Activated CD4-positive, alpha-beta memory T cell treated with anti-CD3 and anti-CD28 coated beads for 36 hours (primary cell): ENCODE measurements around the gene MRPS11. TPM values are rescaled to one million over a fixed set of nuclear protein-coding genes. Genes with fewer than 3 reads are reported as not detected.

Source experiments
- CTCF ChIA-PET: fragments of 350-600 bp; sonication (Branson Sonifier 250); formaldehyde crosslinking; loops from one replicate; lab custom pipeline; 2021; ENCODE audit warnings: antibody characterized with exemption, inconsistent platforms; lab: Charles Lee
- POLR2A ChIA-PET: fragments of 350-600 bp; sonication (Branson Sonifier 250); formaldehyde crosslinking; loops from one replicate; lab custom pipeline; 2021; ENCODE audit warnings: antibody characterized with exemption; lab: Charles Lee
- DNase-seq: peaks from one replicate; pipeline ENCODE4 v3.0.0-alpha.2; 2020
- H3K27ac Mint-ChIP-seq: one replicate; pipeline ENCODE4 v1.8.0; 2021; ENCODE audit warnings: mixed read lengths
- H3K27me3 Mint-ChIP-seq: one replicate; pipeline ENCODE4 v1.8.0; 2021; ENCODE audit warnings: mixed read lengths
- H3K36me3 Mint-ChIP-seq: one replicate; pipeline ENCODE4 v1.8.0; 2021; ENCODE audit warnings: mixed read lengths
- H3K4me1 Mint-ChIP-seq: one replicate; pipeline ENCODE4 v1.8.0; 2021; ENCODE audit warnings: low read depth, mixed read lengths
- H3K4me3 Mint-ChIP-seq: one replicate; pipeline ENCODE4 v1.8.0; 2021; ENCODE audit warnings: mild to moderate bottlenecking, mixed read lengths
- H3K9me3 Mint-ChIP-seq: one replicate; pipeline ENCODE4 v1.8.0; 2021; ENCODE audit warnings: mixed read lengths
- intact Hi-C: fragments of 100-400 bp; cut with micrococcal nuclease; formaldehyde crosslinking; loops from one replicate; pipeline ENCODE4 v1.15.1; 2023
- total RNA-seq, 2 experiments: library from RNA; stranded (reverse); gene quantifications; one replicate each; pipeline ENCODE4 v1.2.3, GENCODE V29; 2021

Gene MRPS11
- total RNA-seq, 2 experiments from 2014 or later = 54.9 to 56.4 TPM

DNA sequence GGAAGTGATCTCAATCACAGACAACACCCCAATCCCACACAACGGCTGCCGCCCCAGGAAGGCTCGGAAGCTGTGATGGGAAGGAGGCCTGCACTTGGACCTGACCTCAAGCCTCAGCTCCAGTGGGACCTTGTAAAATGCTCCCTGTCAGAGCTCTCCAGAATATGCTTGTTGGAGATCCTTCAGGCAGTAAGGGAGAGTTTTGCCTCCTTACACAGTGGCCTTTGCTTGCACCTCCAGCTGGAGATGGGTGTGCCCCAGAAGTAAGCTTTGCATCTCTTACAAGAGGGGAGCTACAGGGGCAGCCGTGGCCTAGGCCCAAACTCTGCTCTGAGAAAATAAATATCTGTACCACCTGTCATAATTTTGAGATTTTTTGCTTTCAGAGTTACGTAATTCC is 10.4 kb downstream of the MRPS11 start:
- no peaks in the 10 kb centered on the region for H3K4me1 Mint-ChIP-seq
- H3K27me3 Mint-ChIP-seq = no peaks in the 10 kb centered on the region
- no peak overlapping the region for H3K4me3 Mint-ChIP-seq
- intact Hi-C loops = loop anchor here (2.0 kb wide), 1 partner anchor 357 kb away; no protein-coding TSS in a partner anchor
- peaks cover 30% of the 10 kb centered on the region for H3K36me3 Mint-ChIP-seq
- no peaks in the 10 kb centered on the region for H3K9me3 Mint-ChIP-seq
- H3K27ac Mint-ChIP-seq = no peak overlapping the region
- DNase-seq = no peak
- ChIA-PET POLR2A (interaction anchor here (0.6 kb wide), 1 partner anchor 417 kb away, joined by 3 read pairs; no protein-coding TSS in a partner anchor), CTCF (interaction anchor here (2.1 kb wide), 1 partner anchor 10 kb away, joined by 8 read pairs; the partner anchor contains the start of genes MRPL46 and MRPS11)

DNA sequence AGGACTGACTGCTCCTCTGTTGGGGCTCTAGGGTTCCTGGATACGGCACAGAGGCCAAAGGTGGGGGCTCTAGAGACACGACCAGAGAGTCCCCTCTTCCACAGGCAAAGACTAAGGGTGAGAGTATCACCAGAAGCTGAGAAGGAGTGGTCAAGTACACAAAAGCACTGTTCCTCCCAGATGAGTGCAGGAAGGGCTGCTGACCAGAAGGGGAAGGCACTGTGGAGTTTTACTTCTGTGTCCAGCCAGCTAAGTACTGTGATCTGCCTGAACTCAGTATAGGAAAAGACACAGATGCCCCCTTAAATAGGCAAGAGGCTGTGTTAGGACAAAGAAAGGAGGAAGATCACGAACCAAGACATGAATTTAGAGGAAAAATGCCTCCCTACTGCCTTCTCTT is 11.7 kb downstream of the MRPS11 start:
- no peak overlapping the region for H3K27ac Mint-ChIP-seq
- ChIA-PET CTCF (interaction anchor here (2.1 kb wide), 1 partner anchor 11 kb away, joined by 8 read pairs; the partner anchor contains the start of genes MRPL46 and MRPS11), POLR2A (no interaction called here)
- DNase-seq = no peak
- intact Hi-C loops = no loop called here
- no peaks in the 10 kb centered on the region for H3K9me3 Mint-ChIP-seq
- peaks cover 27% of the 10 kb centered on the region for H3K36me3 Mint-ChIP-seq
- no peak overlapping the region for H3K4me3 Mint-ChIP-seq
- no peaks in the 10 kb centered on the region for H3K27me3 Mint-ChIP-seq
- H3K4me1 Mint-ChIP-seq = no peaks in the 10 kb centered on the region

GRCh38 chr15:88480981-88481380 is 13.5 kb downstream of the MRPS11 start:
- H3K4me3 Mint-ChIP-seq = no peak overlapping the region
- intact Hi-C loops = no loop called here
- POLR2A ChIA-PET = no interaction called here
- H3K4me1 Mint-ChIP-seq = no peaks in the 10 kb centered on the region
- DNase-seq = no peak
- no peaks in the 10 kb centered on the region for H3K9me3 Mint-ChIP-seq
- H3K27me3 Mint-ChIP-seq = no peaks in the 10 kb centered on the region
- peaks cover 20% of the 10 kb centered on the region for H3K36me3 Mint-ChIP-seq
- no peak overlapping the region for H3K27ac Mint-ChIP-seq
- CTCF ChIA-PET = no interaction called here

DNA sequence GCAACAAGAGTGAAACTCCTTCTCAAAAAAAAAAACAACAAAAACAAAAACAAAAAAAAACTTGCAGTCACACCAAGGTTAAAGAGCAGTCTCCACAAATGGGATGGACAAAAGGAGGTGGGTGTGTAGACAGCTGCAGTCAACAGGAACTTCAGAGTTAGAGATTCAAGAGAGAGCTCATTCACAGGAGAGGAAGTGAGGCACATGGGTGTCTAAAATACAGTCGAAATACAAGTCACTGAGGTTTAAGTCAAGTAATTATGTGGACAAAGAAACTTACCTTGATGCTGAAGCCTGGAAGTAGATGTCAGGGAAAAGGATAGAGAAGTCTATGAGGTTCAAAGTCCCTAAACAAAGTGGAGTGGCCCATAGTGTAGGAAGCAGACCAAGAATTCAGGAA is 14.8 kb downstream of the MRPS11 start:
- intact Hi-C loops = no loop called here
- CTCF ChIA-PET = interaction anchor here (0.6 kb wide), 1 partner anchor 271 kb away, joined by 4 read pairs; no protein-coding TSS in a partner anchor
- Mint-ChIP-seq H3K27me3 (no peaks in the 10 kb centered on the region), H3K36me3 (peaks cover 15% of the 10 kb centered on the region), H3K9me3 (no peaks in the 10 kb centered on the region), H3K4me1 (no peaks in the 10 kb centered on the region), H3K4me3 (no peak overlapping the region), H3K27ac (no peak overlapping the region)
- no peak for DNase-seq
- POLR2A ChIA-PET = no interaction called here

DNA sequence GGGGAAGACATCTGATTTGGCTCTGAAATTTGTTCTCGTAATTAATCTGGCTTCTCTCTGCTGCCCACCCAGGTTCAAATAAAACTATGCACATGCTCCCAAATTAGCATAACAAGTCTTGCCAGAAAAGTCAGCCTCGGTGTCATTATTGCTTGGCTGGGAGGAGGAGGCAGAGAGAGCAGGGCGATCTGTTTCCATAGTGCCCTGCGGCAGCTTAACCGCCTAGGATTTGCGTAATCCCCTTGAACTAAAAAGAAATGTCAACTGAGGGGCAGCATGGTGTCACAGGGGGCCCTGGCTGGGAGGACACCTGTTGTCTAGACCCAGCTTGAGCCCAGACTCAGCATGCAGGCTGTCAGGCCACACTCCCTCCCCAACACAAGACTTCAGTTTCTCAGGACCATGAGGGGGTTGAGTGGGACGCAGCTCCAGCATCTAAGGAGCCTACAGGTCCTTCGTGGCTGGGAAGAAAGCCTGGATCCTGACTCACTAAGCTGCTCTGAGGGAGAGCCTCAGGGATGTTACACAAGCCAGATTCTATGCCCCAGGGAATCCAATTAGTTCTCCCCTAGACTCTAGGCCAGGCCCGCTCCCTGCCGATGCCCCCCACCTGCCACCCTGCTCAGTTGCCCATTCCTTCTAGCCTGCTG is 17.3 kb downstream of the MRPS11 start:
- H3K9me3 Mint-ChIP-seq = no peaks in the 10 kb centered on the region
- ChIA-PET POLR2A (no interaction called here), CTCF (interaction anchor here (1.2 kb wide), 1 partner anchor 17 kb away, joined by 3 read pairs; the partner anchor contains the start of gene MRPS11)
- H3K36me3 Mint-ChIP-seq = peaks cover 3% of the 10 kb centered on the region
- no peak for DNase-seq
- H3K27ac Mint-ChIP-seq = no peak overlapping the region
- no peak overlapping the region for H3K4me3 Mint-ChIP-seq
- H3K27me3 Mint-ChIP-seq = no peaks in the 10 kb centered on the region
- intact Hi-C loops = no loop called here
- no peaks in the 10 kb centered on the region for H3K4me1 Mint-ChIP-seq

DNA sequence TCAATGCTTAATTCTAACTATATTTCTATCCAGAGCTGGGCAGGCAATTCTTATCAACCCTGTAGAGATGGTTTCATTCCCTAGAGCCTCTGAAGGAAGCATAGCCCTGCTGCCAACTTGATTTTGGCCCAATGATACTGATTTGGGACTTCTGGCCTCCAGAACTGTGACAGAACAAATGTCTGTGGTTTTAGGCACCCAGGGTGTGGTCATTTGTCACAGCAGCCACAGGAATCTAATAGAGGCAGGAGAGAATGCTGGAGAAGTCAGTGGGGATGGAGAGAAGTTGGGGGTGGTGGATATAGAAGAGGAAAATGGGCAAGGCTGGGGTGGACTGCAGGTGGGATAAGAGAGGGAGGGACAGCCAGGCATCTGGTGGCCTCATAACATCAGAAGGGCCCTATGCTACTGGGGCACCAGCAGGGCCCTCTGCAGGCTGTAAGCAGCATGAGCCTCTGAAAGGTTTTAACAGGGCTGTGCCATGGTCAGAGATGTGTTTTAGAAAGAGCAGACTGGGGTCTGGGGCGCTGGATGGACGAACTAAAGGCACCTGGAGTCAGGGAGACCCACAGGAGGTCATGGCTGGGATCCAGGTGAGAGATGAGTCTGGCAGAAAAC is 19.8 kb downstream of the MRPS11 start:
- CTCF ChIA-PET = no interaction called here
- Mint-ChIP-seq H3K4me1 (no peaks in the 10 kb centered on the region), H3K4me3 (no peak overlapping the region), H3K36me3 (no peaks in the 10 kb centered on the region), H3K27me3 (no peaks in the 10 kb centered on the region), H3K9me3 (no peaks in the 10 kb centered on the region), H3K27ac (no peak overlapping the region)
- DNase-seq = no peak
- intact Hi-C loops = no loop called here
- POLR2A ChIA-PET = no interaction called here

DNA sequence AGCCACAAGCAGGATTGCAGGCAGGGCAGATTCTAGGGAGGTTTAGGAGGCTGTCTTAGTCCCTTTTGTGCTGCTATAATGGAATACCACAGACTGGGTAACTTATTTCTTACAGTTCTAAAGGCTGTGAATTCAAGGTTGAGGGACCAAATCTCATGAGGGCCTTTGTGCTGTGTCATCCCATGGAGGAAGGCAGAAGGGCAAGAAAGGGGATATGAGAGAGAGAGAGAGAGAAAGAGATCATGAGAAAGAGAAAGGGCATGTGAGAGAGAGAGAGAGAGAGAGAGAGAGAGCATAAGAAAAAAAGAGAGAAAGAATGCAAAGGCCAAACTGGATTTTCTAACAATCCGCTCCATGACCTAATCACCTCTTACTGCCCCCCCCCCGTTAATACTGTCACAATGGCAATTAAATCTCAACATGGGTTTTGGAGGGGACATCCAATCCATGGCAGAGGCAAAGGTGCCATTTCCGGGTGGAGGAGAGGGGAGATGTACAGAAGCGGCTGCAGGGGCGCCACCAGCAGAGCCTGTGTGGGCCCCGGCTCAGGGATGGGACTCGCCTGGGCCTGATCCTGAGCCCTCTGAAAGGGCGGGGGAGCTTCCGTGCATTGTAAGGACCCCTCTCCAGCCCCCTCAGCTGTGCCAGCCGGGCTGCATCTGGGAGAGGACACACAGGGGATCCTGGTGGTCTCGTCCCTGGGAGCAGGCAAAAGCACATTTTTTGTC is 20.5 kb downstream of the MRPS11 start:
- H3K4me3 Mint-ChIP-seq = no peak overlapping the region
- POLR2A ChIA-PET = no interaction called here
- intact Hi-C loops = no loop called here
- no peaks in the 10 kb centered on the region for H3K27me3 Mint-ChIP-seq
- DNase-seq = no peak
- H3K36me3 Mint-ChIP-seq = no peaks in the 10 kb centered on the region
- no peaks in the 10 kb centered on the region for H3K4me1 Mint-ChIP-seq
- H3K27ac Mint-ChIP-seq = no peak overlapping the region
- no peaks in the 10 kb centered on the region for H3K9me3 Mint-ChIP-seq
- CTCF ChIA-PET = no interaction called here

DNA sequence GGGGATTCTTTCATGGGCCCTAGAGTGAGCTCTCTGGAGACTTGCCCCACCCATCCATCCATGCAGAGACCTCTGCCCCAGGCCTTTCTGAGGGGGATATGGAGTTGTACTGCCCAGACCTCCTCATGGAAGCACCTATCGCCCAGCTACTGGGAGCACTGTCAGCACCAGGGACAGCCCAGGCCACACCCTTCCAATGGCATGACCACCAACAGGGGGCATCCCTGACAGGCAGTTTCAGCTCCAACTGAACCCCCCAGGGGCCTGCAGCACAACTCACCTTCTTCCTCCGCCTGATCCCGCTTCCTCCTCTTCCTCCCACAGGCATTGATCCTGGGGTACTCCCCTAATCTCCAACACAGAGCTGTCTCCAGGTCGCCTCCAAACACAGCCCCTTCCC is 21.8 kb downstream of the MRPS11 start:
- Mint-ChIP-seq H3K36me3 (no peaks in the 10 kb centered on the region), H3K9me3 (no peaks in the 10 kb centered on the region), H3K4me3 (no peak overlapping the region), H3K4me1 (no peaks in the 10 kb centered on the region), H3K27ac (no peak overlapping the region), H3K27me3 (no peaks in the 10 kb centered on the region)
- DNase-seq = no peak
- intact Hi-C loops = no loop called here
- POLR2A ChIA-PET = no interaction called here
- CTCF ChIA-PET = interaction anchor here (0.6 kb wide), 1 partner anchor 243 kb away, joined by 3 read pairs; no protein-coding TSS in a partner anchor

DNA sequence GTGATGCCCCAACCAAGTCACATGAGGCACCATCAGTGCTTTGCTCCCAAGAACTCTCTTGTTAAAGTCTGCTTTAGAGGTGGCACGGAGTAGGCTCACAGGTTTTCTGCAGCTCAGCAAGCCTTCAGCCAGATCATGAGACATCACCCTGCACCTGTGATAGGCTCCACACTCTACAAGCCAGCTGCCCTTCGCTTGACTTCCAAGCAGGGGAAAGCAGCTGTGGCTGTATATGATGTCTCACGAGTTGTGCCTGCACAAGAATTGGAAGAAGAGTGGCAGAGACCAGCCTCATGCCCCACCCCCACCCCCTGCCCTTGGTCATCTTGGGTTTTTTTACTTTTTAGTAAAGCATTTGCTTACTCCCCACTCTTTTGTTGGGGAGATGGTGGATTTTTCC is 22.5 kb downstream of the MRPS11 start:
- intact Hi-C loops = no loop called here
- Mint-ChIP-seq H3K4me1 (no peaks in the 10 kb centered on the region), H3K9me3 (no peaks in the 10 kb centered on the region), H3K4me3 (no peak overlapping the region), H3K27ac (no peak overlapping the region), H3K36me3 (peaks cover 2% of the 10 kb centered on the region), H3K27me3 (no peaks in the 10 kb centered on the region)
- CTCF ChIA-PET = no interaction called here
- DNase-seq = no peak
- POLR2A ChIA-PET = no interaction called here

DNA sequence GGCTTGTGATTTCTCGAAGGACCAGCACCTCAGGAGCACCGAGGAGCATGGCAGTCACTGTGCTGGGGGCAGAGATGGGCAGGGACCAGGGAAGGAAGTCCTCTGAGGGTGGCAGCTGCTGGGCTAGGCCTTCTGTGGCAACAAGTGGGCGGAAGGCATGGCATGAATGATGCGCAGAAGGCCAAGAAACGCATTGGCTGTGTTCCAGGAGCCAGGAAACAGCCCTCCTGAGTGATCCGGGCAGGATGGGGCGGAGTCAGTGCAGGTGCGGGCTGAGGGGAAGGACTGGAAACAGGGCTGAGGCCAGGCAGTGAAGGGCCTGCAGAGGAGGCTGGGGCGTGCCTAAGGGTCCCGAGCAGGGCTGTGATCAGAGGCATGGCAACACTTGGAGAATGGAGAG is 23.6 kb downstream of the MRPS11 start:
- no peak for DNase-seq
- no peak overlapping the region for H3K4me3 Mint-ChIP-seq
- no peaks in the 10 kb centered on the region for H3K9me3 Mint-ChIP-seq
- H3K27me3 Mint-ChIP-seq = no peaks in the 10 kb centered on the region
- POLR2A ChIA-PET = no interaction called here
- intact Hi-C loops = no loop called here
- CTCF ChIA-PET = no interaction called here
- H3K4me1 Mint-ChIP-seq = no peaks in the 10 kb centered on the region
- H3K36me3 Mint-ChIP-seq = peaks cover 2% of the 10 kb centered on the region
- no peak overlapping the region for H3K27ac Mint-ChIP-seq

DNA sequence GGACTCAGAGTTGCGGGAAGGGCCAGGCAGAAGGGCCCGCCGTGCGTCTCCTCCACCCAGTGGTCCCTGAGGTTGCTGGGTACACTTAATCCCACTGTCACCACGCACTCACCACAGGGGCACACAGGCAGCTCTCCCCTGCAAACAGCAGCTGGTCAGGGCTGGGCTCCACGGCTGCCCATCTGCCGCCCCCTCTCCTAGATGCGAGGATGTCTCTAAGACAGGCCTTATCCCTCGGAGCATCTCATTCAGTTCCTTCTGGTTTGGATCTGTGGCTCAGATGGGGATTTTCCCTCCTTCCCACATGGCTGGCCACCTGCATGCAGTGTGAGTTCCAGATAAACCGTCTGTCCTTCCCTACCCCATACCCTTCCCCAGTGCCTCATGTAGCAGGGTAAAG is 26.3 kb downstream of the MRPS11 start:
- Mint-ChIP-seq H3K9me3 (no peaks in the 10 kb centered on the region), H3K4me1 (no peaks in the 10 kb centered on the region), H3K4me3 (no peak overlapping the region), H3K27ac (no peak overlapping the region), H3K36me3 (peaks cover 2% of the 10 kb centered on the region), H3K27me3 (no peaks in the 10 kb centered on the region)
- intact Hi-C loops = no loop called here
- no peak for DNase-seq
- ChIA-PET POLR2A (no interaction called here), CTCF (no interaction called here)

GRCh38 chr15:88497109-88497765 is 29.7 kb downstream of the MRPS11 start:
- POLR2A ChIA-PET = no interaction called here
- no peak overlapping the region for H3K27ac Mint-ChIP-seq
- H3K4me3 Mint-ChIP-seq = no peak overlapping the region
- CTCF ChIA-PET = no interaction called here
- no peaks in the 10 kb centered on the region for H3K4me1 Mint-ChIP-seq
- intact Hi-C loops = no loop called here
- H3K27me3 Mint-ChIP-seq = no peaks in the 10 kb centered on the region
- H3K9me3 Mint-ChIP-seq = no peaks in the 10 kb centered on the region
- DNase-seq = no peak
- peaks cover 5% of the 10 kb centered on the region for H3K36me3 Mint-ChIP-seq
